WTC11 (cell line): ENCODE results near the gene PEAK3.

Source experiments
- ATF1 ChIP-seq: sonication (generic); formaldehyde crosslinking; IDR thresholded peaks from 2 replicates; pipeline ENCODE4 v1.8.1; 2023; ENCODE audit warnings: mild to moderate bottlenecking, moderate library complexity, missing genetic modification reagents
- CTCF ChIP-seq: fragments of 200-600 bp; IDR thresholded peaks from 2 replicates; pipeline ENCODE4 v1.8.0; 2022; ENCODE audit warnings: antibody characterized with exemption
- FOXK1 ChIP-seq: sonication (generic); formaldehyde crosslinking; IDR thresholded peaks from 2 replicates; pipeline ENCODE4 v1.8.0; 2022; ENCODE audit warnings: mild to moderate bottlenecking, moderate library complexity, missing genetic modification reagents
- FOXP1 ChIP-seq: sonication (generic); formaldehyde crosslinking; IDR thresholded peaks from 2 replicates; pipeline ENCODE4 v1.8.0; 2022; ENCODE audit warnings: missing genetic modification reagents, mild to moderate bottlenecking, moderate library complexity, borderline replicate concordance
- JUN ChIP-seq: sonication (generic); formaldehyde crosslinking; IDR thresholded peaks from 2 replicates; pipeline ENCODE4 v1.8.0; 2023; ENCODE audit warnings: mild to moderate bottlenecking, missing genetic modification reagents
- NFYB ChIP-seq: sonication (generic); formaldehyde crosslinking; conservative IDR thresholded peaks from 2 replicates; pipeline ENCODE4 v1.8.0; 2022; ENCODE audit warnings: low read depth, missing genetic modification reagents
- TEAD4 ChIP-seq: sonication (generic); formaldehyde crosslinking; IDR thresholded peaks from 2 replicates; pipeline ENCODE4 v1.8.0; 2022; ENCODE audit warnings: mild to moderate bottlenecking, missing genetic modification reagents
- ZBTB21 ChIP-seq: sonication (generic); formaldehyde crosslinking; IDR thresholded peaks from 2 replicates; pipeline ENCODE4 v1.8.1; 2023; ENCODE audit warnings: mild to moderate bottlenecking, missing genetic modification reagents, borderline replicate concordance
- TF ChIP-seq, protein P1 (sequence below): sonication (generic); formaldehyde crosslinking; IDR thresholded peaks from 2 replicates; pipeline ENCODE4 v1.8.1; 2023; ENCODE audit warnings: mild to moderate bottlenecking, missing genetic modification reagents, moderate library complexity
- TF ChIP-seq, protein P2 (sequence below): sonication (generic); formaldehyde crosslinking; IDR thresholded peaks from 2 replicates; pipeline ENCODE4 v1.8.1; 2022; ENCODE audit warnings: low read depth, missing genetic modification reagents, borderline replicate concordance

DNA sequence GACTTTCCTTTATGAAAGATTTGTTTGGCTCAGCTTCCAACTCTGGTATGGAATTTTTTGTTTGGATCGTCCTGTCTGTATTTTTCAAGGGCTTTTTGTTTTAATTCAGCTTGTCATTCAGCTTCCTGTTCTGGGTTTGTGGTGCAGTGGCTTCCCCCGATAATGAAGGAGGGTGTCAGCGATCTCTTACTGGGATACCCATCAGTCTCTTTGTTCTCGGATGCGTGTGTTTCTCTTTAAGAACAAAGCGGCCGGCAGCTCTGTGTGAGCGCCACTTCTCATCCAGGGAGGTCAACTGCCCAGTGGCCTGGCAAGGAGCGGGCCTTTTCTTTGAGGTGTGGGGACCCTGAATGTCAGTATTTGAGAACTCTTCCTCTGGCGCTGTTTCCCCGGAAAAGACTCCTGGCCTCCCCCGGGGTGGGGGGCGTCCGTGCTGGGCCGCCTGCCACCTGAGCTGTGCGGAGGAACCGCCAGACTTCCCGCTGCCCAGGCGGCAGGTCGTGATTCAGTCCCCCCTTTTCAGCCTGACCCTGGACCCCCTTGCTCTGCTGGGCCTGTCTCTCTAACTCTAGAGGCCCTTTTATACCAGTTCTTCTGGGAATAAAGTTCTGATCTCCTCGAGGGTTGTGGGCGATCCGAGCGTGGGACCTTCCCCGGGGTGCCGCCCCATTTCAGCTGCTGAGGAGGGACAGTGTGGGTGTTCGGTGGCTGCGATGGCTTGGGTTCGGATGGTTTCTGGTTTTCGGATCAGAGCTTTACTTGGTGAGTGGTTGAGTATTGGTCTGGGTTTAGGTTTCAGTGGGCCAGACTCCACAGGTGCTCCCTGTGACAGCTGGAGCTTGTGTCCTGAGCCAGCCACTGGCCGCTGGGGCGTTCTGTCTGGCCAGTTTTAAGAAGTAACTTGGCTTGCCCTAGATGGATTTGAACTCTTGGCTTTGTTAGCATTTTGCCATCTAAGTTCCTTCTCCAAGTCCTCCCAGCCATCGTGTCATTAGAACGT, 41.9 kb downstream of the PEAK3 start:
- no peak for TF ChIP-seq CTCF
- no peak for TF ChIP-seq NFYB (CRISPR knock-in tag)
- TF ChIP-seq, protein P1, sequence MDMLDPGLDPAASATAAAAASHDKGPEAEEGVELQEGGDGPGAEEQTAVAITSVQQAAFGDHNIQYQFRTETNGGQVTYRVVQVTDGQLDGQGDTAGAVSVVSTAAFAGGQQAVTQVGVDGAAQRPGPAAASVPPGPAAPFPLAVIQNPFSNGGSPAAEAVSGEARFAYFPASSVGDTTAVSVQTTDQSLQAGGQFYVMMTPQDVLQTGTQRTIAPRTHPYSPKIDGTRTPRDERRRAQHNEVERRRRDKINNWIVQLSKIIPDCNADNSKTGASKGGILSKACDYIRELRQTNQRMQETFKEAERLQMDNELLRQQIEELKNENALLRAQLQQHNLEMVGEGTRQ (CRISPR knock-in tag) = no peak
- TF ChIP-seq, protein P2, sequence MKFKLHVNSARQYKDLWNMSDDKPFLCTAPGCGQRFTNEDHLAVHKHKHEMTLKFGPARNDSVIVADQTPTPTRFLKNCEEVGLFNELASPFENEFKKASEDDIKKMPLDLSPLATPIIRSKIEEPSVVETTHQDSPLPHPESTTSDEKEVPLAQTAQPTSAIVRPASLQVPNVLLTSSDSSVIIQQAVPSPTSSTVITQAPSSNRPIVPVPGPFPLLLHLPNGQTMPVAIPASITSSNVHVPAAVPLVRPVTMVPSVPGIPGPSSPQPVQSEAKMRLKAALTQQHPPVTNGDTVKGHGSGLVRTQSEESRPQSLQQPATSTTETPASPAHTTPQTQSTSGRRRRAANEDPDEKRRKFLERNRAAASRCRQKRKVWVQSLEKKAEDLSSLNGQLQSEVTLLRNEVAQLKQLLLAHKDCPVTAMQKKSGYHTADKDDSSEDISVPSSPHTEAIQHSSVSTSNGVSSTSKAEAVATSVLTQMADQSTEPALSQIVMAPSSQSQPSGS (CRISPR knock-in tag) = no peak
- TF ChIP-seq TEAD4 (CRISPR knock-in tag) = no peak
- TF ChIP-seq FOXK1 (CRISPR knock-in tag) = no peak
- TF ChIP-seq JUN (CRISPR knock-in tag) = no peak
- no peak for TF ChIP-seq ATF1 (CRISPR knock-in tag)
- no peak for TF ChIP-seq ZBTB21 (CRISPR knock-in tag)
- no peak for TF ChIP-seq FOXP1 (CRISPR knock-in tag)
